Measurements from ENCODE around the gene RPL18.

RPL18 gene

DNA sequence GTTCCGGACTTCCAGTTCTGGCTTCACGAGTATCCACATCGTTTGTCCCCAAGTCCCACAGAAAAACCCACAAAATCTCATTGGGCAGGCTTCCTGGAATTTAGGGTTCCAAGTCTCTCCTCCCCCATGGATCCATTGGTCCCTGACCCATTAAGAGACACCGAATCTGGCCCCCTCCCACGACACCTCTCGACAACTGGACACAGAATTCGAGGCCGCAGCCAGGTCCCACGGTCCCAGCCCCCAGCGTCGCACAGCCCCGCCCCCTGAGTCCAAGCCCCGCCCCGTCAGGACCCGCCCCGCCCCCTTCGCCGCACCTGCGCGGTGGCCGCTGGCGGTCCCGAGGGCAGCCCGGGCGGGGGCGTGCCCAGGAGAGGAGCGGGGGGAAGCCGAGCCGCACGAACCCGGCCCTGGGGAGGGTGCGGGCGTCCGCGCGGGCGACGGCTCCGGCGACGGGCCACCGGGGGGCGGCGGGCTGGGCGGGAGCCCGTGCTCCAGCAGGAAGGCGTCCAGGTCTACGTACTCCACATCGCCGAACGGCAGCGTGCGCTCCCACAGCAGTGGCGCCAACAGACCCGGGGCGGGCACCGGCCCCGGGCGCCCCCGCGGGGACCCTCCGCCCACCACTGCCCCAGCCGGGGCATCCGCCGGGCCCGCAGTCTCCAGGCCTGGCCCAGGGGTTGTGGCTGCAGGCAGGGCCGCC is 16.4 kb upstream of the RPL18 start (continued):
- TF ChIP-seq ZBTB8A (tag by site-specific recombination; IDR thresholded peaks at IDR 0.05), result peak; percentile 84
- no peak for TF ChIP-seq KLF8 (tag by site-specific recombination; IDR thresholded peaks at IDR 0.05)
- TF ChIP-seq, protein P1, sequence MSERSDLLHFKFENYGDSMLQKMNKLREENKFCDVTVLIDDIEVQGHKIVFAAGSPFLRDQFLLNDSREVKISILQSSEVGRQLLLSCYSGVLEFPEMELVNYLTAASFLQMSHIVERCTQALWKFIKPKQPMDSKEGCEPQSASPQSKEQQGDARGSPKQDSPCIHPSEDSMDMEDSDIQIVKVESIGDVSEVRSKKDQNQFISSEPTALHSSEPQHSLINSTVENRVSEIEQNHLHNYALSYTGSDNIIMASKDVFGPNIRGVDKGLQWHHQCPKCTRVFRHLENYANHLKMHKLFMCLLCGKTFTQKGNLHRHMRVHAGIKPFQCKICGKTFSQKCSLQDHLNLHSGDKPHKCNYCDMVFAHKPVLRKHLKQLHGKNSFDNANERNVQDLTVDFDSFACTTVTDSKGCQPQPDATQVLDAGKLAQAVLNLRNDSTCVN (tag by site-specific recombination; optimal IDR thresholded peaks at IDR 0.05), result peak; percentile 49
- TF ChIP-seq, protein P2, sequence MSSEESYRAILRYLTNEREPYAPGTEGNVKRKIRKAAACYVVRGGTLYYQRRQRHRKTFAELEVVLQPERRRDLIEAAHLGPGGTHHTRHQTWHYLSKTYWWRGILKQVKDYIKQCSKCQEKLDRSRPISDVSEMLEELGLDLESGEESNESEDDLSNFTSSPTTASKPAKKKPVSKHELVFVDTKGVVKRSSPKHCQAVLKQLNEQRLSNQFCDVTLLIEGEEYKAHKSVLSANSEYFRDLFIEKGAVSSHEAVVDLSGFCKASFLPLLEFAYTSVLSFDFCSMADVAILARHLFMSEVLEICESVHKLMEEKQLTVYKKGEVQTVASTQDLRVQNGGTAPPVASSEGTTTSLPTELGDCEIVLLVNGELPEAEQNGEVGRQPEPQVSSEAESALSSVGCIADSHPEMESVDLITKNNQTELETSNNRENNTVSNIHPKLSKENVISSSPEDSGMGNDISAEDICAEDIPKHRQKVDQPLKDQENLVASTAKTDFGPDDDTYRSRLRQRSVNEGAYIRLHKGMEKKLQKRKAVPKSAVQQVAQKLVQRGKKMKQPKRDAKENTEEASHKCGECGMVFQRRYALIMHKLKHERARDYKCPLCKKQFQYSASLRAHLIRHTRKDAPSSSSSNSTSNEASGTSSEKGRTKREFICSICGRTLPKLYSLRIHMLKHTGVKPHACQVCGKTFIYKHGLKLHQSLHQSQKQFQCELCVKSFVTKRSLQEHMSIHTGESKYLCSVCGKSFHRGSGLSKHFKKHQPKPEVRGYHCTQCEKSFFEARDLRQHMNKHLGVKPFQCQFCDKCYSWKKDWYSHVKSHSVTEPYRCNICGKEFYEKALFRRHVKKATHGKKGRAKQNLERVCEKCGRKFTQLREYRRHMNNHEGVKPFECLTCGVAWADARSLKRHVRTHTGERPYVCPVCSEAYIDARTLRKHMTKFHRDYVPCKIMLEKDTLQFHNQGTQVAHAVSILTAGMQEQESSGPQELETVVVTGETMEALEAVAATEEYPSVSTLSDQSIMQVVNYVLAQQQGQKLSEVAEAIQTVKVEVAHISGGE (tag by site-specific recombination; conservative IDR thresholded peaks at IDR 0.05; ENCODE audit: low read depth), result no peak
- TF ChIP-seq SP3 (tag by site-specific recombination; IDR thresholded peaks at IDR 0.05), result peak; percentile 29; the same call in 1 of the 2 replicates
- no peak for TF ChIP-seq ZNF747 (tag by site-specific recombination; IDR thresholded peaks at IDR 0.05)
- no peak for TF ChIP-seq ZNF621 (tag by site-specific recombination; IDR thresholded peaks at IDR 0.05)
- no peak for TF ChIP-seq ZNF514 (tag by site-specific recombination; IDR thresholded peaks at IDR 0.05)
- no peak for TF ChIP-seq ZNF707 (tag by site-specific recombination; IDR thresholded peaks at IDR 0.05)
- 0 out of 2 replicates have a peak, but pooled peaks have one; percentile 12 for TF ChIP-seq IKZF3 (tag by site-specific recombination; IDR thresholded peaks at IDR 0.05)
- TF ChIP-seq ZNF561 (tag by site-specific recombination; IDR thresholded peaks at IDR 0.05; ENCODE audit: borderline replicate concordance), result peak; percentile 58; the same call in 1 of the 2 replicates
- no peak for TF ChIP-seq ZNF24 (tag by site-specific recombination; IDR thresholded peaks at IDR 0.05)
- peak; percentile 27; the same call in 1 of the 2 replicates for TF ChIP-seq SP2 (tag by site-specific recombination; IDR thresholded peaks at IDR 0.05)
- TF ChIP-seq ZFHX2 (tag by site-specific recombination; conservative IDR thresholded peaks at IDR 0.05), result peak; percentile 77
- peak; percentile 27; the same call in 1 of the 2 replicates for TF ChIP-seq ZNF600 (tag by site-specific recombination; IDR thresholded peaks at IDR 0.05)

DNA sequence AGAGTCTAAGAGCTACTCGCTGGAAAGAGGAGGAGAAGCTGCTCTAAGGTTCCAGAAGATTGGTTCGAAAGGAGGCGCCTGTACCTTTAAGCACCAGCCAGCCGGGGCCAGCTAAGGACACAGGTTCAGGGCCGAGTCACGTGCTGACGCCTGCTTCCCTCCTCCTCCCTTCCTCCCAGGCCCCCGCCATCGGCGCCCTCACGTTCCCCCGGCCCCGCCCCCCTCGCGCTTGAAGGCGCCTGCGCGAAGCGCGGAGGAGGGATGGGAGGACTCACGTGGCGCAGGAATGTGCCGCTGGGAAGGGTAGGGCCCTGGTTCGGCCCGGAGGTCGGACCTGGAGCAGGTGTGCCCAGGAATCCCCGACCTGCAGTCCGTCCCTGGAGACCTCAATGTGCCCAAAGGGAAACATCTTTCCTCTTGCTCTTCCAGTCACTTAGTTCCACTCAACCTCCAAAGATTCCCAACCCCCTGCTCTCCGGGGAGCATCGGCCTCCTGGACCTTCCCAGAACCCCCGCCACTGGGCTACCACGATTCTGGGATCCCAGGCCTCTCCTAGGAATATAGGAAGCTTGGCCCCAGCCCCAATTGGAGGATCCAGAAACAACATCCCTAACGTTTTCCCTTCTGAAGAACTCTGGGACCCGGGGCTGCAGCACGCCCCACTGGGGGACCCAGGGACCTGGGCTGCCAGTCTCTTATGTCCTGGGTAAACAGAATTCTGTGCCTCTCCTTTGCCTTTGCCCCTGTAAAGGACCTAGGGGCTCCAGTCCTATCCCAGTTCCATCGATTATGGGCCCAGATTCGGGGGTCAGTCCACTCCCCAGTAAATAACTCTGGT is 15.7 kb upstream of the RPL18 start:
- Histone ChIP-seq H3K36me3 (ENCODE audit: control insufficient read depth in 2 of 2, insufficient read depth in 1 of 2, low read length in 2 of 2) (peaks cover 8 to 30% of the 10 kb centered on the region in 2 experiments; a peak in 2 of 3 replicates), H3K9me3 (ENCODE audit: control insufficient read depth, insufficient read depth, low read depth, low read length) (no peaks in the 10 kb centered on the region), H3K4me1 (ENCODE audit: control insufficient read depth, insufficient read depth, low read length) (peaks cover 23% of the 10 kb centered on the region), H3K4me3 (ENCODE audit: low read depth, low read length) (no peak overlapping the region), H3K27ac (ENCODE audit: extremely low read depth, low read depth, low read length) (peak overlapping the region; percentile 86)
- ChIA-PET POLR2A (interaction anchor here (0.6 to 8.1 kb wide), 6 partner anchors 11 to 238 kb away, joined by 4 to 97 read pairs (median 16); partner anchors contain the start of genes CA11, FAM83E, PPP1R15A and RPL18), CTCF (interaction anchor here (0.6 to 1.2 kb wide), 5 partner anchors 20 to 145 kb away, joined by 3 to 4 read pairs (median 3); no protein-coding TSS in a partner anchor)
- TF ChIP-seq SP3 (tag by site-specific recombination; IDR thresholded peaks at IDR 0.05) (peak; percentile 83), ZNF16 (tag by site-specific recombination; IDR thresholded peaks at IDR 0.05; ENCODE audit: low read depth) (no peak), BCL11B (tag by site-specific recombination; IDR thresholded peaks at IDR 0.05; ENCODE audit: low read depth) (peak; percentile 91), ZFP37 (tag by site-specific recombination; IDR thresholded peaks at IDR 0.05) (0 out of 2 replicates have a peak, but pooled peaks have one; percentile 20), ZNF561 (tag by site-specific recombination; IDR thresholded peaks at IDR 0.05; ENCODE audit: borderline replicate concordance) (no peak), ZNF24 (tag by site-specific recombination; IDR thresholded peaks at IDR 0.05) (peak; percentile 87), WT1 (tag by site-specific recombination; IDR thresholded peaks at IDR 0.05) (peak; percentile 71; the same call in 1 of the 2 replicates), KLF10 (tag by site-specific recombination; IDR thresholded peaks at IDR 0.05) (peak; percentile 87)
- TF ChIP-seq, protein P2 (tag by site-specific recombination; conservative IDR thresholded peaks at IDR 0.05; ENCODE audit: low read depth), result 0 out of 2 replicates have a peak, but pooled peaks have one; percentile 1
- TF ChIP-seq, protein P3, sequence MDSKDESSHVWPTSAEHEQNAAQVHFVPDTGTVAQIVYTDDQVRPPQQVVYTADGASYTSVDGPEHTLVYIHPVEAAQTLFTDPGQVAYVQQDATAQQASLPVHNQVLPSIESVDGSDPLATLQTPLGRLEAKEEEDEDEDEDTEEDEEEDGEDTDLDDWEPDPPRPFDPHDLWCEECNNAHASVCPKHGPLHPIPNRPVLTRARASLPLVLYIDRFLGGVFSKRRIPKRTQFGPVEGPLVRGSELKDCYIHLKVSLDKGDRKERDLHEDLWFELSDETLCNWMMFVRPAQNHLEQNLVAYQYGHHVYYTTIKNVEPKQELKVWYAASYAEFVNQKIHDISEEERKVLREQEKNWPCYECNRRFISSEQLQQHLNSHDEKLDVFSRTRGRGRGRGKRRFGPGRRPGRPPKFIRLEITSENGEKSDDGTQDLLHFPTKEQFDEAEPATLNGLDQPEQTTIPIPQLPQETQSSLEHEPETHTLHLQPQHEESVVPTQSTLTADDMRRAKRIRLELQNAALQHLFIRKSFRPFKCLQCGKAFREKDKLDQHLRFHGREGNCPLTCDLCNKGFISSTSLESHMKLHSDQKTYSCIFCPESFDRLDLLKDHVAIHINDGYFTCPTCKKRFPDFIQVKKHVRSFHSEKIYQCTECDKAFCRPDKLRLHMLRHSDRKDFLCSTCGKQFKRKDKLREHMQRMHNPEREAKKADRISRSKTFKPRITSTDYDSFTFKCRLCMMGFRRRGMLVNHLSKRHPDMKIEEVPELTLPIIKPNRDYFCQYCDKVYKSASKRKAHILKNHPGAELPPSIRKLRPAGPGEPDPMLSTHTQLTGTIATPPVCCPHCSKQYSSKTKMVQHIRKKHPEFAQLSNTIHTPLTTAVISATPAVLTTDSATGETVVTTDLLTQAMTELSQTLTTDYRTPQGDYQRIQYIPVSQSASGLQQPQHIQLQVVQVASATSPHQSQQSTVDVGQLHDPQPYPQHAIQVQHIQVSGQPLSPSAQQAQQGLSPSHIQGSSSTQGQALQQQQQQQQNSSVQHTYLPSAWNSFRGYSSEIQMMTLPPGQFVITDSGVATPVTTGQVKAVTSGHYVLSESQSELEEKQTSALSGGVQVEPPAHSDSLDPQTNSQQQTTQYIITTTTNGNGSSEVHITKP (tag by site-specific recombination; IDR thresholded peaks at IDR 0.05), result peak; percentile 99

Measured in HEK293 (cell line).